ENCODE data around the gene PNKD.

The PNKD gene

GRCh38 chr2:218277921-218278320, 7.6 kb downstream of the PNKD start:
- FAIRE-seq, result no peak
- TF ChIP-seq POLR2A (IDR thresholded peaks at IDR 0.05; ENCODE audit: low read depth, low read length), result no peak

GRCh38 chr2:218278531-218279360, 8.4 kb downstream of the PNKD start:
- TF ChIP-seq SPI1 (IDR thresholded peaks at IDR 0.05; ENCODE audit: low read depth, low read length), result no peak
- TF ChIP-seq POU2F2 (IDR thresholded peaks at IDR 0.05; ENCODE audit: low read depth, low read length), result no peak
- TF ChIP-seq POLR2AphosphoS5 (IDR thresholded peaks at IDR 0.05; ENCODE audit: low read depth, low read length), result no peak
- FAIRE-seq (no peak), DNase-seq (ENCODE audit: insufficient read length, low spot score) (no peak)

More at GRCh38 chr2:218277921-218278320, 7.6 kb downstream of the PNKD start:
- DNase-seq (ENCODE audit: insufficient read length, low spot score), result no peak

- TF ChIP-seq POLR2A (IDR thresholded peaks at IDR 0.05; ENCODE audit: low read depth, low read length) (no peak), POLR2AphosphoS5 (IDR thresholded peaks at IDR 0.05; ENCODE audit: low read depth, low read length) (no peak), PAX5 (IDR thresholded peaks at IDR 0.05; ENCODE audit: insufficient read depth, low read length, severe bottlenecking) (no peak), SPI1 (IDR thresholded peaks at IDR 0.05; ENCODE audit: low read depth, low read length) (no peak), TAF1 (IDR thresholded peaks at IDR 0.05; ENCODE audit: low read depth, low read length) (no peak), POU2F2 (IDR thresholded peaks at IDR 0.05; ENCODE audit: low read depth, low read length) (no peak)
- DNase-seq (ENCODE audit: insufficient read length, low spot score) (no peak), FAIRE-seq (no peak)
Measured at GRCh38 chr2:218280260-218280870, 10.0 kb downstream of the PNKD start.

GRCh38 chr2:218281449-218281848, 11.1 kb downstream of the PNKD start:
- TF ChIP-seq POU2F2 (IDR thresholded peaks at IDR 0.05; ENCODE audit: low read depth, low read length) (no peak), TAF1 (IDR thresholded peaks at IDR 0.05; ENCODE audit: low read depth, low read length) (no peak), POLR2A (IDR thresholded peaks at IDR 0.05; ENCODE audit: low read depth, low read length) (no peak)
- DNase-seq (ENCODE audit: insufficient read length, low spot score), result no peak
- no peak for FAIRE-seq

- DNase-seq (ENCODE audit: insufficient read length, low spot score) (no peak), FAIRE-seq (no peak)
- TF ChIP-seq POU2F2 (IDR thresholded peaks at IDR 0.05; ENCODE audit: low read depth, low read length) (no peak), POLR2AphosphoS5 (IDR thresholded peaks at IDR 0.05; ENCODE audit: low read depth, low read length) (no peak), TAF1 (IDR thresholded peaks at IDR 0.05; ENCODE audit: low read depth, low read length) (no peak), PAX5 (IDR thresholded peaks at IDR 0.05; ENCODE audit: insufficient read depth, low read length, severe bottlenecking) (no peak), SPI1 (IDR thresholded peaks at IDR 0.05; ENCODE audit: low read depth, low read length) (no peak), POLR2A (IDR thresholded peaks at IDR 0.05; ENCODE audit: low read depth, low read length) (no peak)
Measured at GRCh38 chr2:218282173-218282991, 12.1 kb downstream of the PNKD start.

GRCh38 chr2:218284106-218284811, 13.9 kb downstream of the PNKD start:
- DNase-seq (ENCODE audit: insufficient read length, low spot score) (peak; percentile 60), FAIRE-seq (peak; percentile 79)
- TF ChIP-seq PAX5 (IDR thresholded peaks at IDR 0.05; ENCODE audit: insufficient read depth, low read length, severe bottlenecking), result no peak
- TF ChIP-seq SPI1 (IDR thresholded peaks at IDR 0.05; ENCODE audit: low read depth, low read length), result no peak
- TF ChIP-seq TAF1 (IDR thresholded peaks at IDR 0.05; ENCODE audit: low read depth, low read length), result no peak
- no peak for TF ChIP-seq POLR2AphosphoS5 (IDR thresholded peaks at IDR 0.05; ENCODE audit: low read depth, low read length)
- no peak for TF ChIP-seq POLR2A (IDR thresholded peaks at IDR 0.05; ENCODE audit: low read depth, low read length)
- no peak for TF ChIP-seq POU2F2 (IDR thresholded peaks at IDR 0.05; ENCODE audit: low read depth, low read length)

- DNase-seq (ENCODE audit: insufficient read length, low spot score), result no peak
- FAIRE-seq, result no peak
- TF ChIP-seq SPI1 (IDR thresholded peaks at IDR 0.05; ENCODE audit: low read depth, low read length) (no peak), TAF1 (IDR thresholded peaks at IDR 0.05; ENCODE audit: low read depth, low read length) (no peak), POU2F2 (IDR thresholded peaks at IDR 0.05; ENCODE audit: low read depth, low read length) (no peak), POLR2A (IDR thresholded peaks at IDR 0.05; ENCODE audit: low read depth, low read length) (no peak), POLR2AphosphoS5 (IDR thresholded peaks at IDR 0.05; ENCODE audit: low read depth, low read length) (no peak), PAX5 (IDR thresholded peaks at IDR 0.05; ENCODE audit: insufficient read depth, low read length, severe bottlenecking) (no peak)
Measured at GRCh38 chr2:218285604-218286003, 15.3 kb downstream of the PNKD start.

GRCh38 chr2:218286570-218287459, 16.5 kb downstream of the PNKD start:
- FAIRE-seq, result peak; percentile 86

More at GRCh38 chr2:218286570-218287459, 16.5 kb downstream of the PNKD start:
- DNase-seq (ENCODE audit: insufficient read length, low spot score), result peak; percentile 67
- TF ChIP-seq TAF1 (IDR thresholded peaks at IDR 0.05; ENCODE audit: low read depth, low read length), result 0 out of 2 replicates have a peak, but pooled peaks have one; percentile 9
- TF ChIP-seq POU2F2 (IDR thresholded peaks at IDR 0.05; ENCODE audit: low read depth, low read length), result no peak
- peak; percentile 62 for TF ChIP-seq SPI1 (IDR thresholded peaks at IDR 0.05; ENCODE audit: low read depth, low read length)
- peak; percentile 52; the same call in 1 of the 2 replicates for TF ChIP-seq POLR2A (IDR thresholded peaks at IDR 0.05; ENCODE audit: low read depth, low read length)
- no peak; the same call in 1 of the 2 replicates for TF ChIP-seq POLR2AphosphoS5 (IDR thresholded peaks at IDR 0.05; ENCODE audit: low read depth, low read length)
- no peak for TF ChIP-seq PAX5 (IDR thresholded peaks at IDR 0.05; ENCODE audit: insufficient read depth, low read length, severe bottlenecking)

Measured in GM12891 (cell line).